ENCODE measurements around the gene NPB.

Gene NPB

GRCh38 chr17:81921996-81922565 is 20.0 kb downstream of the NPB start:
- no CpG with 5 or more reads among the region's 23 CpGs for WGBS (ENCODE audit: extremely low coverage, insufficient coverage, low lambda C conversion rate)
- no peak for DNase-seq
- no peak overlapping the region for H4K5ac ChIP-seq (ENCODE audit: low read length)
- peaks cover 5% of the 10 kb centered on the region for H3K36me3 ChIP-seq (ENCODE audit: control insufficient read depth, insufficient read depth, low read length)
- H3K4ac ChIP-seq (ENCODE audit: low read depth, low read length), result no peak overlapping the region
- no peak overlapping the region for H3K9ac ChIP-seq (ENCODE audit: low read length)
- H3K27ac ChIP-seq (ENCODE audit: low read depth, low read length), result no peak overlapping the region
- H3K4me1 ChIP-seq (ENCODE audit: control insufficient read depth, low read depth, low read length), result peaks cover 24% of the 10 kb centered on the region
- H2BK120ac ChIP-seq (ENCODE audit: low read depth, low read length), result no peak overlapping the region
- H3K18ac ChIP-seq (ENCODE audit: low read length), result no peak overlapping the region
- H3K23ac ChIP-seq (ENCODE audit: low read length), result no peak overlapping the region
- peaks cover 68% of the 10 kb centered on the region for H3K79me2 ChIP-seq (ENCODE audit: control insufficient read depth, insufficient read depth, low read length)
- H2AK5ac ChIP-seq (ENCODE audit: low read length), result no peak overlapping the region
- no peaks in the 10 kb centered on the region for H3K27me3 ChIP-seq (ENCODE audit: insufficient read depth, low read length, poor library complexity)
- peaks cover 30% of the 10 kb centered on the region for H3K79me1 ChIP-seq (ENCODE audit: low read length)
- H3K56ac ChIP-seq (ENCODE audit: low read length), result peak overlapping the region; percentile 92
- H2BK5ac ChIP-seq (ENCODE audit: low read length), result no peak overlapping the region
- H2BK15ac ChIP-seq (replicated peaks; ENCODE audit: low read depth), result no peak overlapping the region
- no peak overlapping the region for H4K8ac ChIP-seq (ENCODE audit: low read depth, low read length)
- no peak overlapping the region for H3K4me2 ChIP-seq (ENCODE audit: low read length)
- H3K4me3 ChIP-seq (ENCODE audit: low read length), result no peak overlapping the region

GRCh38 chr17:81922566-81923301 is 20.7 kb downstream of the NPB start:
- peak overlapping the region; percentile 98 for H3K23ac ChIP-seq (ENCODE audit: low read length)
- no peak overlapping the region for H4K5ac ChIP-seq (ENCODE audit: low read length)
- H2BK120ac ChIP-seq (ENCODE audit: low read depth, low read length), result no peak overlapping the region
- peaks cover 28% of the 10 kb centered on the region for H3K79me1 ChIP-seq (ENCODE audit: low read length)
- no peaks in the 10 kb centered on the region for H3K27me3 ChIP-seq (ENCODE audit: insufficient read depth, low read length, poor library complexity)
- H3K79me2 ChIP-seq (ENCODE audit: control insufficient read depth, insufficient read depth, low read length), result peaks cover 67% of the 10 kb centered on the region
- H2BK15ac ChIP-seq (replicated peaks; ENCODE audit: low read depth), result no peak overlapping the region
- H3K27ac ChIP-seq (ENCODE audit: low read depth, low read length), result peak overlapping the region; percentile 95
- peak overlapping the region; percentile 67 for H3K9ac ChIP-seq (ENCODE audit: low read length)
- H3K36me3 ChIP-seq (ENCODE audit: control insufficient read depth, insufficient read depth, low read length), result peaks cover 5% of the 10 kb centered on the region
- H3K4me1 ChIP-seq (ENCODE audit: control insufficient read depth, low read depth, low read length), result peaks cover 23% of the 10 kb centered on the region
- no peak overlapping the region for H3K4me3 ChIP-seq (ENCODE audit: low read length)
- peak overlapping the region; percentile 92 for H3K56ac ChIP-seq (ENCODE audit: low read length)
- no peak for DNase-seq
- H2AK5ac ChIP-seq (ENCODE audit: low read length), result no peak overlapping the region
- peak overlapping the region; percentile 31 for H3K4me2 ChIP-seq (ENCODE audit: low read length)
- peak overlapping the region; percentile 43 for H3K4ac ChIP-seq (ENCODE audit: low read depth, low read length)
- WGBS (ENCODE audit: extremely low coverage, insufficient coverage, low lambda C conversion rate), result no CpG with 5 or more reads among the region's 58 CpGs
- peak overlapping the region; percentile 70 for H2BK5ac ChIP-seq (ENCODE audit: low read length)
- H3K18ac ChIP-seq (ENCODE audit: low read length), result peak overlapping the region; percentile 0
- no peak overlapping the region for H4K8ac ChIP-seq (ENCODE audit: low read depth, low read length)

- Histone ChIP-seq H3K56ac (ENCODE audit: low read length) (peak overlapping the region; percentile 92), H4K5ac (ENCODE audit: low read length) (no peak overlapping the region), H3K27ac (ENCODE audit: low read depth, low read length) (peak overlapping the region; percentile 95), H2BK120ac (ENCODE audit: low read depth, low read length) (peak overlapping the region; percentile 0), H3K36me3 (ENCODE audit: control insufficient read depth, insufficient read depth, low read length) (peaks cover 5% of the 10 kb centered on the region), H3K79me2 (ENCODE audit: control insufficient read depth, insufficient read depth, low read length) (peaks cover 67% of the 10 kb centered on the region), H2BK5ac (ENCODE audit: low read length) (peak overlapping the region; percentile 69), H3K27me3 (ENCODE audit: insufficient read depth, low read length, poor library complexity) (no peaks in the 10 kb centered on the region), H4K8ac (ENCODE audit: low read depth, low read length) (no peak overlapping the region), H3K79me1 (ENCODE audit: low read length) (peaks cover 28% of the 10 kb centered on the region), H3K4me2 (ENCODE audit: low read length) (peak overlapping the region; percentile 32), H3K9ac (ENCODE audit: low read length) (peak overlapping the region; percentile 75), H3K4me3 (ENCODE audit: low read length) (no peak overlapping the region), H2AK5ac (ENCODE audit: low read length) (peak overlapping the region; percentile 37), H2BK15ac (replicated peaks; ENCODE audit: low read depth) (no peak overlapping the region), H3K4me1 (ENCODE audit: control insufficient read depth, low read depth, low read length) (peaks cover 23% of the 10 kb centered on the region), H3K18ac (ENCODE audit: low read length) (peak overlapping the region; percentile 70), H3K23ac (ENCODE audit: low read length) (no peak overlapping the region), H3K4ac (ENCODE audit: low read depth, low read length) (peak overlapping the region; percentile 71)
- peak; percentile 97 for DNase-seq
- no CpG with 5 or more reads among the region's 32 CpGs for WGBS (ENCODE audit: extremely low coverage, insufficient coverage, low lambda C conversion rate)
Measured at GRCh38 chr17:81923302-81924260, 21.5 kb downstream of the NPB start.

GRCh38 chr17:81924557-81925532 is 22.8 kb downstream of the NPB start:
- Histone ChIP-seq H3K79me2 (ENCODE audit: control insufficient read depth, insufficient read depth, low read length) (peaks cover 62% of the 10 kb centered on the region), H2BK5ac (ENCODE audit: low read length) (peak overlapping the region; percentile 90), H3K23ac (ENCODE audit: low read length) (no peak overlapping the region), H3K4me3 (ENCODE audit: low read length) (no peak overlapping the region), H3K4me1 (ENCODE audit: control insufficient read depth, low read depth, low read length) (peaks cover 23% of the 10 kb centered on the region), H3K4ac (ENCODE audit: low read depth, low read length) (peak overlapping the region; percentile 71), H3K27ac (ENCODE audit: low read depth, low read length) (peak overlapping the region; percentile 95), H3K56ac (ENCODE audit: low read length) (peak overlapping the region; percentile 92), H4K5ac (ENCODE audit: low read length) (no peak overlapping the region), H2AK5ac (ENCODE audit: low read length) (peak overlapping the region; percentile 97), H4K8ac (ENCODE audit: low read depth, low read length) (no peak overlapping the region), H3K79me1 (ENCODE audit: low read length) (peaks cover 24% of the 10 kb centered on the region), H2BK120ac (ENCODE audit: low read depth, low read length) (no peak overlapping the region), H3K36me3 (ENCODE audit: control insufficient read depth, insufficient read depth, low read length) (peaks cover 4% of the 10 kb centered on the region), H3K27me3 (ENCODE audit: insufficient read depth, low read length, poor library complexity) (no peaks in the 10 kb centered on the region), H2BK15ac (replicated peaks; ENCODE audit: low read depth) (no peak overlapping the region), H3K18ac (ENCODE audit: low read length) (peak overlapping the region; percentile 70), H3K4me2 (ENCODE audit: low read length) (peak overlapping the region; percentile 51), H3K9ac (ENCODE audit: low read length) (peak overlapping the region; percentile 75)
- DNase-seq, result peak; percentile 72
- no CpG with 5 or more reads among the region's 21 CpGs for WGBS (ENCODE audit: extremely low coverage, insufficient coverage, low lambda C conversion rate)

Measured in mesendoderm (in vitro differentiated cells).